Epidermal melanocyte (primary cell): ENCODE results near the gene DHX30.
"Not testable (repeated sequence)": the region's sequence is repeated elsewhere in the genome, so short reads cannot be mapped to it uniquely, and the experiment has no call there.

Experiments
- DNase-seq: peaks from one replicate; pipeline ENCODE4 v3.0.0; 2011; ENCODE audit warnings: low spot score; ENCODE audit not compliant: insufficient read length

DHX30 gene

DNA sequence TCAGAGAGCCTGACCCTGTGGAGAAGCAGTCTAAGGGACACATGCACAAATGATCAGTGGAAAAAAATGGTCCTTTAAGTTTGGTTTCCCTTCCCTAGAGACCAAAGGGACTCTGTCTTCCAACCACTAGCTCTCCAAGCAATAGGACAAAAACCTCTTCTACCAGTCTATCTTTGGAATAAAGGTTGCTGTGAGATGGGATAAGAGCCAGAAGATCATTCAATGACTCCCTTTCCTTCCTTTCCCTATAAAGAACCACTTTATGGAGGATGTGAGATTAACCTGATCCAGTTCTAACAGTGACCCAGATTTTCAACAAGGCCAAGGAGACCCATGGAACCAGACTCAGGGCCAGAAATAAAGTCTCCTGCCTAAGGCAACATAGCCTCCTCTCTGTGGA is 74.8 kb downstream of the DHX30 start:
- no peak for DNase-seq

DNA sequence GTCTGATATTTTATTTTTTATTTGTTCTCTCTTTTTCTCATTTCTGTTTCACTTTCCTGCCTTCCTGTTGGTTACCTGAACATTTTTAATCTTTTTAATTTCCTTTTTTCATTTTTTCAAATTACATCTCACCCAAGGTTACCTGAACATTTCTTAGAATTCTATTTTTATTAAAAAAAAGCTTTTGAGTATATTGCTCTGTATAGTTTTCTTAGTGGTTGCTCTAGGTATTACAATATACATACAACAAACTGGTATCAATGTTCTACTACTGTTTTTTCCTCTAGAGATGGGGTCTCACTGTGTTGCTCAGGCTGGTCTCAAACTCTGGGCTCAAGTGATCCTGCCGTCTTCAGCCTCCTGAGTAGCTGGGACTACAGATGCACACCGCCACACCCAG is 79.4 kb downstream of the DHX30 start:
- no peak for DNase-seq

DNA sequence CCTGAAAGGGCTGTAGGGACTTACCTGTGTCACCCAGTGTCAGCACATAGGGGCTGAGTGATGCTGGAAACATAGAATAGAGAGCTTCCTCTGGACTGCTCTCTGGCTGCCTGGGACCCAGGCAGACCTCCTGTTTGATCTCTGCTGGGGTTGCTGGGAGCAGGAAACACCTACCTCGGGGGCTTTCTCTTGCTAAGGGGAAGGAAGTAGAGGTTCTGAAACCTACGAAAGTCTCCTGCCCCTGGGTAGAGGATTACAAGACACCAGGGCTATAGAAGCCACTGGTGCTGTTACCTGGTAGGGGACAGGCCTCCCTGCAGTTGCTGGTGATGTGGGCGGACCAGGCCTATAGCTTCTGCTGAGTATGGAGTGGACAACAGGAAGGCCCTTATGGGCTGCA is 81.7 kb downstream of the DHX30 start:
- no peak for DNase-seq

DNA sequence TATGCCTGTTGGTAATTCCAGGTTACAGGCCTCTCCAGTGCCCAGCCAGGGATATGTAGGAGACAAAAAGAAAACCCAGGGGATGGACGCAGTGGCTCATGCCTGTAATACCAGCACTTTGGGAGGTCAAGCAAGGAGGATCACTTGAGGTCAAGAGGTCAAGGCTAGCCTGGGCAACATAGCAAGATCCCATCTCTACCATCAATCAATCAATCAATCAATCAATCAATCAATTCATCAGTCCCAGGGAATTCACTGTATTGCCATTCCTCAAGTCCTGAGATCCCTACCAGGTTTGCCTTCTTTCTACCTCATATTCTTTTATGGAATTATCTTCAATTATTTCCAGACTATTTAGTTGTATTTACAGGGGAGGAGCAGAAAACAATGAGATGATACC is 82.2 kb downstream of the DHX30 start:
- DNase-seq: no peak

DNA sequence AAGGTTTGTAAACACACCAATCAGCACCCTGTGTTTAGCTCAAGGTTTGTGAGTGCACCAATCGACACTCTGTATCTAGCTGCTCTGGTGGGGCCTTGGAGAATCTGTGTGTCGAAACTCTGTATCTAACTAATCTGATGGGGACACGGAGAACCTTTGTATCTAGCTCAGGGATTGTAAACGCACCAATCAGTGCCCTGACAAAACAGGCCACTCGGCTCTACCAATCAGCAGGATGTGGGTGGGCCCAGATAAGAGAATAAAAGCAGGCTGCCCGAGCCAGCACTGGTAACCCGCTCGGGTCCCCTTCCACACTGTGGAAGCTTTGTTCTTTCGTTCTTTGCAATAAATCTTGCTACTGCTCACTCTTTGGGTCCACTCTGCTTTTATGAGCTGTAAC is 85.1 kb downstream of the DHX30 start:
- not testable (repeated sequence) for DNase-seq

DNA sequence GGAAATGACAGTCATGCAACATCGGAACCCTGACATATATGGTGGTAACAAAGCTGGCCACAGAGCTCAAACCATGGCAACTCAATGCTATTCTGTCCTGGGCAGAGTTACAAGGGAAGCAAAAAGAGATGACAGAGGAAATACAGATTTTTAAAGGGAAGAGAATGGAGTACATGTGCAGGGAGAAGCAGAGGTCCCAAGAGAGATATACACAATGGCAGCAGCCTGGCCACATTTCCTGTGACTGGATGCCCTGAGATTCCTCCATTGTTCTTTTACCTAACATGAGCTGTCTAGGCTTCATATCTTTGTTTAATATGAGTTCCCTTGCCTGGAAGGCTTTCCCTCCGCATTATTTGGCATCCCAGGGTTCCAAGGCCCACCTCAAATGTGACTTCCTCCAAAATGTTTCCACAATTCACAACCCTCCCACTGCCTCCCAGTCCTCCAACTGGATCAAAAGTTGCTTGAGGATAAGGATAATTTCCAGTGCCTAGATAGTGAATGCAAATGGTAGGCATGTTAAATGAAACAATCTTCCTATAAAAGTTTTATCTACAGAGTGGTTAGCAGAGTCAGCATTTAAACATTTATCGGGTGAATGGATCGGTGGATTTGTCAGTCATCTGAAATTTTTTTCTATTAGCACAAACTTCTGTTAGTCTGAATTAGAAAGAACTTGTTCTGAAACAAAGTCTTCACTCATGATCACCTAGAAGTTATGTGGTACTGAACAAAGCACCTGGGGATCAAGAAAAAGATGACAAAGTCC is 86.2 kb downstream of the DHX30 start:
- no peak for DNase-seq

DNA sequence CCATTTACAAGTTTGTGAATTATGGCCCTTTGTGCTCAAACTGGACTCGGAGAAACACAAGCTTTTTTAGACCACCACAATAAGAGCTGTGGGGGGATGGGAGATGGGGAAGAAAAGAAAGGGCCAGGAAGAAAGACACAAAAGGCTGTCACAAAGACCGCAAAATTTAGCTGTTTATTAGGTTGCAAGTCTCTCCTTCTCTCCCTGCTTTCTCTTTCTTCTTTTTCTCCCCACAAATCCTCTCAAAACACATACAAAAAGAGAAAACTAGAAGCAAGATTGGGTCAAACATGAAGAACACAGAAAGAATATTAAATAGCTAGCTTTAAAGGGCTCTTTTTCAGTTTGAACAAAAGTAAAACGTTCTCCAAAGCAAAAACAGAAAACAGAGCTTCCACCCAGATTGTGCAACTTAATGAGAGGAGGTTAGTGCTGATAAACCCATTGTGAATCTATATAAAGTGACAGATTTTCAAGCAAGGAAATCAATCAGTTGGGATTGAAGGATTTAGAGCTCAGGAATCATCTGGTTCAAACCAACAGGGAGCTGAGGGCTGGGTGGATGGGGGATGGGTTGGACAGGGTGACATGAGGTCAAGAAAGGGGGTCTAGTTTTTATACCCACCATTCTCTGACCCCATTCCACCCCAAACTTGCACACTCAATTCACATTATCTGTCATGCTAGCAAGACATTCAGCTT is 87.3 kb downstream of the DHX30 start:
- DNase-seq: no peak

DNA sequence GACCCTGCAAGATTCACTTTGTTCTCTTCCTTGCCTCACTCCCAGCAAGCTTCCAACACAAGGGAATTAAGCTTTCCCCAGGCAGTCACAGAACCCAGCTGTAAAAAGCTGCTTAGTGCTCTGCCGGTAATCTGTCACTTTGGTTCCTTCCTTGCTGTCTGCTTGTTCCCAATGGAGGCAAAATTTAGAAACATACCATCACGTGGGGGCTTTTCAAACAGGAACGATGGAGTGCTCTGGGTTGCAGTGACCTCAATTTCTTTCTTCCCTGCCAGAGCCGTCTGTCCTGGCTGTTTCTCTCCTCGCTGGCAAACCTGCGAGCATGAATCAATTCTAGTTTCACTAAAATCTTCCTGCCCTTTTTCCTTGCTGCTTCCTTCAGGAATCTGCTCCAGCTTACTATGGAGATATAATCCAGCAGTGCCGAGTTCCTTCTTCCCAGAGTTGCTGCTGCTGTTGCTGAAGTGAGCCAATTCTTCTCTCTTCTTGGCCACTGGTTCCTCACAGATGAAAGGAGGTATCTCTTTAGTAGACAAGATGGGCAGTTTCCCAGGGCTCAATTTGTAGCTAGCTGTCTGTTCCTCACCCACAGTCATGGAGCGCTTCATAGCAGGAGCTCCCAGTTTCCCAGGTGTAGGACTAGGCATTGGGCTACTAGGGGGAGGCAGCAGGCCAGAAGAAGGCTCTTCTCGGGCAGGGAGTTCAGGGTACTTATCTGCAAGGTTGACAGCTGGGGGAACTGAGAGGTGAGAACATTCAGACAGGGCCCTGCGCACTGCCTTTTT is 88.1 kb downstream of the DHX30 start:
- no peak for DNase-seq

DNA sequence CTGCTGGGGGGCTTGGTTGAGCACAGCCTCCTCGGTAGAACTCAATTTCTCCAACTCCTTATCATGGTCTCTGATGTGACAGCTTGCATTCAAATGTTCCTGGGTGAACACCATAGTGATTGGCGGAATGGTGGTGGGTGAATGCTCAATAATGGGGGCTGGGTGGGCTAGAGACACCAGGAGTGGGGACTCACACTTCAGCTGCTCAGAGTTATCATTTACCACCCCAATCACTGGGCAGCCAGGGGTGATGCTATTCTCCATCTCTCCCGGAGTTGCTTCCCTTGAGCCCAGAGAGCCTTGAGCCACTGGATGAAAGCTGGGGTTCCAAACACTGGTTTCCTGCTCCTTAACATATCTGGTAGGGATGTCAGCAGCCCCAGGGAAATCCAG is 88.7 kb downstream of the DHX30 start:
- no peak for DNase-seq

DNA sequence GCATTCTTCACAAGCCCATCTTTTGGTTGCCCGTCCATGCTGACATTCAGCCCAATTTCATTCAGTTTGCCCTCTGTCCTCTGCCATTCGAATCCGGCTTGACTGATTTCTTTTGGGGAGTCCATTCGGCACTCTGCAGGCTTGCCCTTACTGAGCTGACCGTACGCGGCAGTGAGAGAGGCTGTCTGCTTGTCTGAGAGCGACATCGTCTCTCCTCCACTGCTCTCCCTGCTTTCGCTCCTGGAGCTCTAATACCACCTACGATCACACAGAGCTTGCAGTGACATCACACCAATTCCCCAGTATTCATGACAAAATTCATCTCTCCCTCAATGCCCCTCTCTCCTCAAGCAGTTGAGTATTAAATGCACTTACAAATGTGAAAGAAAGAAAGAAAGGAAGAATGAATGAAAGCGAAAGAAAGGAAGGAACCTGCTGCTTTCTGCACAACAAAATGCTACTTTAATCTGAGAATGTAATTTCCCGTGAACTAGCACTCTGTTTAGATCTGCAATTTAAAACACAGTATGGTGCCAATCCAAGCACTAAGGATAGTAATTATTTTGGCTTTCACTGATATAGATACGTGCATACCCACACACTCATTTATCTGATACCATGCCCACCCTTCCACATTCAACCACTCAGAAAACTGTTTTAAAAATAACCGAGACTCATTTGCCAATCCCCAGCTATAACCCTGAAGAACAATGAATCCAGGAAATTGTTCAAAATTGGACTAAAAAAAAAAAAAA is 89.5 kb downstream of the DHX30 start:
- DNase-seq: no peak

DNA sequence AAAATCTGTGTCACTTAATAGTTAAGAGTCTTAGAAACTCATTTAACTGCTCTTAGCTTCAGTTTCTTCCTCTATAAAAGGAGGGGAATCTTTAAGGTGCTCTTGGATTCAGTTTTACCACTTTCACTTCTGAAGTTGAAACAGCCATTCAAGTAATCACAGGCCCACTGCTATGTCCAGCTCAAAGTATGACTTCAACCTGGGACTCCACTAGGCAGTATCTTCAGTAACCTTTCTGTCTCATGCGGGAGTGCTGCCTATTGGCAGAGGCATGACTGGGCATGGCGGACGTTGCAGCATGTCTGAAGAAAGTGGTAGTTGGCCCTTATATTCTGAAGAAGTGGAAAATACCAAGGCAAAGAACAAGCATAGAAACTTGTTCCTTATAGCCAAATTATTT is 92.3 kb downstream of the DHX30 start:
- DNase-seq: no peak

DNA sequence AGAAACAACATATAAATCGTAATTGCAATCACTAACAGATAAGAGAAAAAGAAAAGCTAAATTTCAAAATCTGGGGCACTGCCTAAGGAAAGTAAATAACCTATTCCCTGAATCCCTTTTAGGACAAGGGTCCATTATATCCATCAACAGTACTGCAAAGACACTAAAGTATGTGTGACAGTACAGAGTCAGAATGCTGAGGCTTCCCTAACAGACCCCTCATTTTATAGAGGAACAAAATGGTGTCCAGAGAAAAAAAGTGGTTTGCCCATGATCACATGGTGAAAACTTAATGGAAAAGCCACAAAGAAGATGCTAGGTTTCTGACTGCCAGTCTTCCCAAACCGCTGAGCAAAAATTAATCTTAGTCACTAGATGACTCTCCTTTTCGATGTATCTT is 93.8 kb downstream of the DHX30 start:
- no peak for DNase-seq

DNA sequence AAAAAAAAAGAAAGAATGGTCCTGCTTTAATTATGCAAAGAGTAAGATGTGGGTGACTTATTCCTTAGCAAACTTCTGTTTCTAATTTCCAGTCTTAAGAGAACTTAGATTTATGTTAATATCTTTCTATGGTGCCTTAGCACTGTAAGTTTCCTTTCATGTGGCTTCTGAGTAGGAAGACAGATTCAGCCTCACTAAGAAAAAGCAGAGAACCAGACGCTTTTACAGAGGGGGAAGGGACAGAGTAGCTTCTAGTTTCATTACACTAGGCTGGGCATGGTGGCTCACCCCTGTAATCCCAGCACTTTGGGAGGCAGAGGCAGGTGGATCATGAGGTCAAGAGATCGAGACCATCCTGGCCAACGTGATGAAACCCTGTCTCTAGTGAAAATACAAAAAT is 95.0 kb downstream of the DHX30 start:
- DNase-seq: no peak

DNA sequence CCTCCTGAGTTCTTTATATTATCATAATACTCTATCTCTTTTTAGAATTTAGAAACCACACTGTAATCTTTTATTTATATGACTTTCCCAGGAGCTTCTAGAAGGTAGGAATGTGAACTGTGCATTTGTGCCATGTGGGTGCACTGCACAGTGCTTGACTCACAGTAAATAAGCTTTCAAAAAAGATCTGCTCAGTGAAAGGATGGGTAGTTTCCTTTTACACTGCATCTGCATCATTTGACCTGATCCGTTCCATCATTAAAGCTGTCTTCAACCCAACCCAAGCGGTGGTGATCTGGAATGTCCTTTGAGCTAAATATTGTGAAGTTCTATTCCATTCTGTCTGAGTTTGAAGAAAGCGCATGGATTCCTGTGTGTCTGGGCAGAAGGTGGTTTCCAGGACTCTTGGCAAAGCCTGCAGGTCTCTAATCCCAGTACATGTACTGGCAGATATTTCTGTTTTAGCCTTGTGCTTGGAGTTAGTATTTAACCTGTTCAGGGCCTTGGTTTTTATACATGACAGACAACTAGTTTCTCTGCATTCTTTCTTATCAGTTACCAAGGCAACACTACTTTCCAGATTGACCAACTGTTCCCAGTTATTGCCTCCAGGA is 96.7 kb downstream of the DHX30 start:
- no peak for DNase-seq
